ENCODE measurements around the gene TPSB2.
"Not testable (repeated sequence)": the region's sequence is repeated elsewhere in the genome, so short reads cannot be mapped to it uniquely, and the experiment has no call there.

Gene TPSB2

DNA sequence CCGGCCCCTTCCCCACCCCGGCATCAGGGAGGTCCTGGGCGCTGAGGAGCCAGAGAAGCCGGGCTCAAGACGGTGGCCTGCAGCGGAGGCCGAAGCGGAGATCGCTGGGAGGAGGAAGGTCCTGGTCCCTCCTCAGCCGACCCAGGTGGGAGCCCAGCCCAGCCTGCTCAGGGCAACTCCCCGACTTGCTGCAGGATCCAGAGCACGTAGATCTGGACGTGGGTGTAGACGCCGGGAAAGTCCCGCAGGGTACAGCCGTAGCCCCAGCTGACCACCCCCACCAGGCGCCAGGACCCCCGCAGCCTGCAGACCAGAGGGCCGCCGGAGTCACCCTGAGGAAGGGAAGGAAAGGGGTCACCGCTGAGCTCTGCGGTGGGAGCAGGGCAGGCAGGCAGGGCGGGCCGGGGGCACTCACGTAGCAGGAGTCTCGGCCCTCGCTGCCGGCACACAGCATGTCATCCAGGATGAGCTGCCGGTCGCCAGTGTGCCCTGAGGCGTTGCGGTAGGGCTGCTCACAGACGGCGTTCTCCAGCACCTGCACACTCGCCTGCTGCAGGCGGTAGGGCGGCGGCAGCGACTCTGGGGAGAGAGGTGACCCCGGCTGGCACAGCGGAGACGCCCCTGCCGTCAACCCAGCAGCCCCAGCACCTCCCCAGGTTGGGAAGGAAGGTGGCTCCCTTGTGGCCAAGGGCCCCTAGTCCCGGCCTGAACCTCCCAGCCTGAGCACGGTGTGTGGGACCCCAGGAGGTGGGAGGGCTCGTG is 31.3 kb upstream of the TPSB2 start:
- no peak for DNase-seq (ENCODE audit: low read depth, low spot score)

DNA sequence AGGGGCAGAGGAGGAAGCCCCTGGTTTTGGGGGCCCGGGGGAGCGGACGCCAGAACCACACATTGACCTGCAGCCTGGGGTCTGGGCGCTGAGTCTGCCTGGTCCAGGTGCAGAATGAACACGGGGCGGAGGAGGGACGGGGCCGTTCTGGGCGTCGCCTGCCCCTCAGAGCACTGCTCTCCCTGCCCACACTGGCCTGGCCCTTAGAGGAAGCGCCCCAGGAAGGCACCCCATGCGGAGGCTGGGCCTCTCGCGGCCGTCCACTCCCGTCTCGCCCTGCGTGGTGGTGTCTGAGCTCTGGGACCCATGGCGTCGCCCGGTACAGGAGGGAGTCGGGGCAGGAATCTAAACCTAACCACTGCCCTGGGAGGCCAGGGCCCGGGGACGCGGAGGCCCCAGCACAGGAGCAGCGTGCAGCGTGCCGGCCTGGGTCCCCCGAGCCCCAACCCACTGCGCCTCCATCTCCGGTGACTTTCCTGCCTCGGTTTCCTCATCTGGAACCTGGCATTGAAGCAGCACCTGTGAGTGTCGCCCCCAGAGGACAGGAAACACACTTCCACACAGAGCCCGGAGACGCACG is 30.2 kb upstream of the TPSB2 start:
- no peak for DNase-seq (ENCODE audit: low read depth, low spot score)

DNA sequence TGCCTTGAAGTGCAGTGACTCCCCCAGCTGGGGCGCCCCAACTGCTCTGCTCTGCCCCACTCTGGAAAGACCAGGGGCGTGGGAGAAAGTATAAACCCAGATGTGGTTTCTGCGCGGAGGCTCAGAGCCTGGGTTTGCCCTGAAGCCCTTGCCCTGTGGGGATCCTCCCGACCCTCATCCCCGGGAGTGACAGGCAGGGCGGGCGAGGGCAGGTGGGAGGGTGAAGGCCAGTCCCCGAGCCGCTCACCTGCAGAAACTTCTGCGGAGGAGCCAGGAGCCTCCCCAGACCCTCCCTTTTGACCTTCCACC is 29.7 kb upstream of the TPSB2 start:
- DNase-seq (ENCODE audit: low read depth, low spot score), result no peak

DNA sequence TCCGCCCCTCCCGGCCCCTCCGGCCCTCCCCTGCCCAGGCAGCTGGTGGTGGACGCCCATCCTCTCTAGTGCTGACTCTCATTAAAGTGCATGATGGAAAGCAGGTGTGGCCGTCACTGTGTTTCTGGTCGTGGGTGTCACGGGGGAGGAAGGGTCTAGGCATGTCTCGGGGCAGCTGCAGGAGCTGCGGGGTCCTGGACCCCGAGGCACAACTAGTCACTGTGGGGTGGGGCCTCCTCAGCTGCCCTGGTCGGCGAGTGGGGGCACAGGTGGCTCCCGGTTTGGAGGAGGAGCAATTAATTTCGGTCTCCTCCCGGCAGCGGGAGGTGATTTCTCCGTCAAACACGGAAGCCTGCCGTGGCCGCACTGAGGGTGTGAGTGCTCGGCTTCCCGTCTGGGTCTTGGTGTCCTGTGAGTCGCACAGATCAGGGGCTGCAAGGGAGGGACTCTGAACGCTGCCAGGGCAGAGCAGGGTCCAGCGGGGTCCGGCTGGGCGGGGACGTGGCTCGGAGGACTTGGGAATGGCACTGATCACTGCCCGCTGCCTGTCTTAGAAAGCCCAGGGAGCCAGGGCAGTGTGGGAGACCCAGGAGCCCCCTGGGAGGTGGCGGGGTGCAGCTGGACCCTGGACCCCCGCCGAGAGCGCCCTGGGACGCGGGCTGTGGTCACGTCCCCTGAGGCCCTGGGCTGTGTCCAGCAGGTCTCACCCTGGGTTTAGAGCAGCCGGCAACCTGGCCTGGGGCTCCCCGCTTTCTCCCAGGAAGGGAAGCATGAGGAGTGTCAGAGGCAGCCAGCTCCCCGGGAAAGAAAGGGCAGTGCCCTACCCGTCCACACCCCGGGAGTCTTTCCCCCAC is 29.1 kb upstream of the TPSB2 start:
- DNase-seq (ENCODE audit: low read depth, low spot score), result no peak

DNA sequence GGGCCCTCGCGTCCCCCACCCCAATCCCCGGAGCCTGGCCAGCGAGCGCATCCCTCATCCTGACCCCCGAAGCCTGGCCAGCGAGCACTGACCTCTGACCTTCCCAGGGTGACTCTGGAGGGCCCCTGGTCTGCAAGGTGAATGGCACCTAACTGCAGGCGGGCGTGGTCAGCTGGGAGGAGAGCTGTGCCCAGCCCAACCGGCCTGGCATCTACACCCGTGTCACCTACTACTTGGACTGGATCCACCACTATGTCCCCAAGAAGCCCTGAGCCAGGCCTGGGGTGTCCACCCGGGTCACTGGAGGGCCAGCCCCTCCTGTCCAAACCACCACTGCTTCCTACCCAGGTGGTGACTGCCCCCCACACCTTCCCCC is 28.2 kb upstream of the TPSB2 start:
- no peak for DNase-seq (ENCODE audit: low read depth, low spot score)

DNA sequence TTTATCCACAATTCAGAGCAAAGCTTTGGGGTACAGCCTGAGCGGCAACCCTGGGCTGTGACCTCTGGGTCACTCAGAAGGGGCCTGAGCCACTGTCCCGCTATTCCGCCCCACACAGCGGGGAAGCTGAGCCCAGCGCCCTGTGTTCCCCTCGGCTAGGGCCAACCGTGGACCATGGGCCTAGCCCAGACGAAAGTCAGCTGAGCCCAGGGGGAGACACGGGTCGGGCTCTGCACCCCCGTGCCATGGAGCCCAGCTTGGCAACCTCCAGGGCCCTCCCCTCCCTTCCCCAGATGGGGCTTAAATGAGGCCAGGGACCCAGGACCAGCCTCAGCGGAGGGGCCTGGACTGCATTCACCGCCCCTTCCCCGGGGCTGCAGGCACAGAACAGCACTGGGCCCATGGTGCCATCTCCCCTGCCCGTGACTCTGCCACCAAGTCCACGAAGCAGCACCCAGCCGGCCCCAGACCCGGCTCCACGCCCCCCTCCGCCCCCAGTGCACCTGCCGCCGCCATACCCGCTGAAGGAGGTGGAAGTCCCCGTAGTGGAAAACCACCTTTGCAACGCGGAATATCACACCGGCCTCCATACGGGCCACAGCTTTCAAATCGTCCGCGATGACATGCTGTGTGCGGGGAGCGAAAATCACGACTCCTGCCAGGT is 27.7 kb upstream of the TPSB2 start:
- no peak for DNase-seq (ENCODE audit: low read depth, low spot score)

DNA sequence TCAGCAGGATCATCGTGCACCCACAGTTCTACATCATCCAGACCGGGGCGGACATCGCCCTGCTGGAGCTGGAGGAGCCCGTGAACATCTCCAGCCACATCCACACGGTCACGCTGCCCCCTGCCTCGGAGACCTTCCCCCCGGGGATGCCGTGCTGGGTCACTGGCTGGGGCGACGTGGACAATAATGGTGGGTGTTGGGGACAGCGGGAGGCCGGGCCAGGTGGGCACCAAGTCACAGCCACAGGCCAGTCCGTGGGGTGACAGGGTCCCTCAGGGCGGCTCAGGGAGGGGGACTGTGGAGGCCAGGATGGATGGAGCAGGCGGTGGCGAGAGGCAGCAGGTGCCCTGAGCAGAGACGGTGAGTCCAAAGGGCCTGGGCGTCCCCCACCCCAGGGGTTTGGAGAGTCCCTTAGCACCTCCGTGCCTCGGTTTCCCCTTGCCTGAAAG is 26.9 kb upstream of the TPSB2 start:
- no peak for DNase-seq (ENCODE audit: low read depth, low spot score)

DNA sequence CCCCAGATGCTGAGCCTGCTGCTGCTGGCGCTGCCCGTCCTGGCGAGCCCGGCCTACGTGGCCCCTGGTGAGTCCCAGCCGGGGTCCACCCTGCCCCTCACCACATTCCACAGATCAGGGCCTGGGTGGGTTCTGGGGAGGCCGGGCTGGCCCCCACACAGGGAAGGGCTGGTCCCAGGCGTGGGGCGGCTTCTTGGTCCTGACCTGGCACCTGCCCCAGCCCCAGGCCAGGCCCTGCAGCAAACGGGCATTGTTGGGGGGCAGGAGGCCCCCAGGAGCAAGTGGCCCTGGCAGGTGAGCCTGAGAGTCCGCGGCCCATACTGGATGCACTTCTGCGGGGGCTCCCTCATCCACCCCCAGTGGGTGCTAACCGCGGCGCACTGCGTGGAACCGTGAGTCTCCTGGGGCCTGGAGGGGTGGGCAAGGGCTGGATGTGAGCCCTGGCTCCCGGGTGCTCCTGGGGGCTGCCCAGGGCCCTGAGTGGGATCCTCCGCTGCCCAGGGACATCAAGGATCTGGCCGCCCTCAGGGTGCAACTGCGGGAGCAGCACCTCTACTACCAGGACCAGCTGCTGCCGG is 26.4 kb upstream of the TPSB2 start:
- DNase-seq (ENCODE audit: low read depth, low spot score), result not testable (repeated sequence)

DNA sequence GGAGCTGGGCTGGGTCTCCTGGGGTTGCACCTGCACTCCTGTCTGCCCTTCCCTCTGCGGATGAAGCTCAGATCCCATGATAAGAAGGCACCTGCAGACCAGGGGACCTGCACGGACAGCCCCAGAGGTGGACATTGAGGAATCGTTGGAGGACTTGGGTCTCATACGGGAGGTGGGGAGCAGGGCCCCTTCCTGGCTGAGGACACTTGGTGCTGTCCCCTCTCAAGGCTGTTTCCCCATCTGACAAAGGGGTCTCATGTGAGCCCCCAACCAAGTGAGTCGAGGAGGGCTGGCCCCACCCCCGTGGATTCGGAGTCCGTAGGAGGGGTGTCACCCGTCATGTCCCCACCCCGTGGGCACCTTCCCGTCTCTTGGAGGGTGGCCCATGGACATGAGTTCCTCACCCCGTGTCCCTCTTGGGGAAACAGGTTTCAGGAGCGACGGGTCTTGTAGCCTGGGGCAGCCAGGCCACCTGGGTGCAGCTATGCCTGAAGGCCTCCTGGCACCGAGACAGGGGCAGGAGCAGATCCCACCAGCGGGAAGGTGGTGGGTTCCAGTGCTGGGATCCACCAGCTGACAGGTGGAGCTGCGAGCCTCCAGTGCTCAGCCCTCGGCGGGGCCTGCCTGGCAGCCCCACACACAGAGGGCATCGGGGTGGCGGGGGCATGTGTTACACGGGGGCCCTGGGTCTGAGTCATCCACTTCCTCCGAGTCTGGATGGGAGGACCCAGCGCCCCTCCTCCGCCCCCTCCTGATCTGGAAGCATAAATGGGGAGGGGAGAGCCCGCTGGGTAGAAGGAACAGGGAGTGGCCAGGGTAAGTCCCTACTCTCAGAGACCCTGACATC is 25.5 kb upstream of the TPSB2 start, which contains the start of gene TPSD1:
Gene TPSD1 (plus strand): TSS at position 794 of the 847 bp plus-strand sequence. CDS start 212 bp downstream, outside the sequence.
- DNase-seq (ENCODE audit: low read depth, low spot score), result not testable (repeated sequence)

DNA sequence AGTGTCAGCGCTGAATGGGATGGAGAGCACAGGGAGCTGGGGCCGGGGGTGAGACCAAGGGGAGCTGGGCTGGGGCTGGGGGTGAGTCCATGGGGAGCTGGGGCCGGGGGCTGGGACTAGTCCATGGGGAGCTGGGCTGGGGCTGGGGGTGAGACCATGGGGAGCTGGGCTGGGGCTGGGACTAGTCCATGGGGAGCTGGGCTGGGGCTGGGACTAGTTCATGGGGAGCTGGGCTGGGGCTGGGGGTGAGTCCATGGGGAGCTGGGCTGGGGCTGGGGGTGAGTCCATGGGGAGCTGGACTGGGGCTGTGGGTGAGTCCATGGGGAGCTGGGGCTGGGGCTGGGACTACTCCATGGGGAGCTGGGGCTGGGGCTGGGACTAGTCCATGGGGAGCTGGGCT is 24.8 kb upstream of the TPSB2 start:
- not testable (repeated sequence) for DNase-seq (ENCODE audit: low read depth, low spot score)

DNA sequence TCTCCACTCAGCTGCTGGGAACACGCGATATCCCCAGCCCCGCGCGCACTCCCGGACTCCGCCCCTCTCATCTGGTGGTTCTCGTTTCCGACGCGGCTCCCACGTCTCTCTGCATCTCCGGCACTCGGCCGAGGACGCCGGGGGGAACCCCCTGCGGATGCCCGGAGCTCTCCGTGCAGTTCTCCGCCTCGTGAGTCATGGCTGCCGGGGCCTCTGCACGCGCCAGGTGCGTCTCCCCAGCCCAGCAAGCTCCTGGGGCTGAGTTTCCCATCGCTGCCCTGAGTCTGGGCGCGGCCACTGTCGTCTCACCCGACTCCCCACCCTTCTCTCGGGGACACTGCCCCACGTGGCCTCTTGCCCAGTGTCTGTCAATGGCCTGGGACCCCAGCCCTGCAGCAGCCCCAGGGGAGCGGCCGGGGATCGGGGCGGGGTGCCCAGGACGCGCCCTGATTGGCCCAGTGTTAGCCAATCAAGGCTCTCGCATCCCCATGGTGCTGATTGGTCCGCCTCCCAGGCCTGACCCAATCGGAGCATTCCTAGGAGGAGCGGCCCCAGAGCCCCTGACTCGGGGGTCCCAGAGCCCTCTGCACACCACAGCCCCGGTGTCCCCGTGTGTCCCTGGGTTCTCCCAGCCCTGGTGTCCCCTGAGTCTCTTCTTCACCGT is 23.8 kb upstream of the TPSB2 start:
- not testable (repeated sequence) for DNase-seq (ENCODE audit: low read depth, low spot score)

DNA sequence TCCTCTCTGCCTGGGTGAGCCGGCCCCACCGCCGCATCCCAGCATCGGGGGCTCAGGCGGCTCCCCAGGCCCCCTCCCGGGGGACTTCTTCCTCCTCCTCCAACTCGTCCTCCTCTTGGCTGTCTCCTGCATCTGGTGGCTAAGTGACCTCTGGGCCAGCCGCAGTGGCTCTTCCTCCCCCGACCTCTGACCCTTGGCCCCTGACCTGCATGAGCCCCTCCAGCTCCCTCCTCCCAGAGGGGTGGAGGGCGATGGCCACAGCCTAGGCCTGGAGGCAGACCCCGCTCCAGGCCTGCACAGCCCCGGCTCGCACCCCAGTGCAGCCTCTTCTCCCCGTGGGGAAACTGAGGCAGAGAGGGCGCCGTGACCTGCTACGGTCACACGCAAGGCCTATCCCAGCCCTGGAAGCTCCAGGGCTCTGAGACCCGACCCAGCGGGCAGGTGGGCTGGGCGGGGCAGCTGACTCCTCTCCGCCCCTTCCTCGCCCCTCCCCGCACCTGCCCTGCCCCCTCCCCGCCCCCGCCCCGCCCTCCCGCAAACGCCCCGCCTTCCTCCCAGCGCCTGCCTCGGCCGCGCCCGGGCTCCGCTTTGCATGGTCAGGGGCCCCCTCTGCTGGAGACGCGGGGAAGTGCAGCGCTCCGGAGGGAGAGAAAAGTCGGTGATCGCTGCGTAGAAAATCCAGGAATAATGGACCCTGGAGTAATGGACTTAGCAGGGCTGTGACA is 19.2 kb upstream of the TPSB2 start:
- not testable (repeated sequence) for DNase-seq (ENCODE audit: low read depth, low spot score)

DNA sequence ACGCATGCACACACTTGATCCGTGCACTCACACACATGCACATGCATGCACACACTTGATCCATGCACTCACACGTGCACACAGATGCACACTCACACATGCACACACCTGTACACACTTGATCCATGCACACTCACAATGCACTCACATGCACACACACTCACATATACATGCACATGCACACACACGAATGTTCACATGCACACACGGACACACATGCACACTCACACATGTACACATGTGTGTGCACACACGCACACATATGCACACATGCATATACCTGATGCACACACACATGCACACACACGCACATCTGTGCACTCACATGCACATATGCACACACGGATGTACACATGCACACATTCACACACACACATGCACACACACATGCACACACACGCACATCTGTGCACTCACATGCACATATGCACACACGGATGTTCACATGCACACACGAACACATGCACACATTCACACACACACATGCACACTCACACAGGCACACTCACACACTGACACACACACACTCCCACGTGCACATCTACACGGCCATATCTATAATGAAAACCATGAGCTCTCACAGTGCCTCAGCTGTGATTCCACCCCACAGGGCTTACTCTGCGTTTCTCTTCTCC is 18.0 kb upstream of the TPSB2 start:
- DNase-seq (ENCODE audit: low read depth, low spot score), result not testable (repeated sequence)

DNA sequence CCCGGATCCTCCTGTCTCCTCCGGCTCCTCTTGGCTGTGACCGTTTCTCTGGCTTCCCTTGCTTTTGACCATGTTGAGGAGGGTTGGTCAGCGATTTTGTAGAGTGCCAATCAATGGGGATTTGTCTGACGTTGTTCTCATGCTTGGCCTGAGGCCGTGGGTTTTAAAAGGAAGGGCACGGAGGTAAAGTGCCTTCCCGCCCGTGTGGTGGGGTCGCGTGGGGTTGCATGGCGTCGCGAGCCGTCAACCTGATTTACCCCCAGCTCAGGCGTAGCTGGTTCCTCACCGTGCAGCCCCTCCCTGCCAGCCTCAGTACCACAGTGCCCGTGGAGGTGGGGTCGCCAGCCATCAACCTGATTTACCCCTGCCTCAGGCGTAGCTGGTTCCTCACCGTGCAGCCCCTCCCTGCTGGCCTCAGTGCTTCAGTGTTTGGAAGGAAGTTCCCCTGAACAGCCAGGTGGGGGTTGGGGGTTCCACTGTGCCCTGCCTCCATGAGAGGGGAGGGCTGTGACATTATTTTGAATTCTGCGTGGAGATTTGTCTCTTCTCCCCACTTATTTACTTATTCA is 15.6 kb upstream of the TPSB2 start:
- no peak for DNase-seq (ENCODE audit: low read depth, low spot score)

DNA sequence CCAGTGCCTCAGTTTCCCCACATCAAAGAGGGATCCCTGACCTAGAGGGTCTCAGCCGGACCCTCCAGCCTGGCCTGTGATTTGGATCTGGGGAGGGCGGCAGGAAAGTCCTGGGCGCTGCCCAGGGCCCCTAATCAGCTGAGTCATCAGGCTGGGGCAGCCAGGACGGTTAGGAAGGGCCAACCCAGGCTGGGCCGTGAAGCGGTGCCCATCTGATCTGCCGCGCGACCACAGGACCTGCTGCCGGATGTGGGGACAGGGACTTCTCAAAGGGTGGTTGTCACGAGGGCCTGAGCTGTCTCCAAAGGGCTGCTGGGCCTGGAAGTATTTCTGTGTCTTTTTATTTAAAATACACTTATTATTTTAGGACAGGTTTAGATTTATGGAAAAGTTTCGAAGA is 14.9 kb upstream of the TPSB2 start:
- DNase-seq (ENCODE audit: low read depth, low spot score), result no peak

DNA sequence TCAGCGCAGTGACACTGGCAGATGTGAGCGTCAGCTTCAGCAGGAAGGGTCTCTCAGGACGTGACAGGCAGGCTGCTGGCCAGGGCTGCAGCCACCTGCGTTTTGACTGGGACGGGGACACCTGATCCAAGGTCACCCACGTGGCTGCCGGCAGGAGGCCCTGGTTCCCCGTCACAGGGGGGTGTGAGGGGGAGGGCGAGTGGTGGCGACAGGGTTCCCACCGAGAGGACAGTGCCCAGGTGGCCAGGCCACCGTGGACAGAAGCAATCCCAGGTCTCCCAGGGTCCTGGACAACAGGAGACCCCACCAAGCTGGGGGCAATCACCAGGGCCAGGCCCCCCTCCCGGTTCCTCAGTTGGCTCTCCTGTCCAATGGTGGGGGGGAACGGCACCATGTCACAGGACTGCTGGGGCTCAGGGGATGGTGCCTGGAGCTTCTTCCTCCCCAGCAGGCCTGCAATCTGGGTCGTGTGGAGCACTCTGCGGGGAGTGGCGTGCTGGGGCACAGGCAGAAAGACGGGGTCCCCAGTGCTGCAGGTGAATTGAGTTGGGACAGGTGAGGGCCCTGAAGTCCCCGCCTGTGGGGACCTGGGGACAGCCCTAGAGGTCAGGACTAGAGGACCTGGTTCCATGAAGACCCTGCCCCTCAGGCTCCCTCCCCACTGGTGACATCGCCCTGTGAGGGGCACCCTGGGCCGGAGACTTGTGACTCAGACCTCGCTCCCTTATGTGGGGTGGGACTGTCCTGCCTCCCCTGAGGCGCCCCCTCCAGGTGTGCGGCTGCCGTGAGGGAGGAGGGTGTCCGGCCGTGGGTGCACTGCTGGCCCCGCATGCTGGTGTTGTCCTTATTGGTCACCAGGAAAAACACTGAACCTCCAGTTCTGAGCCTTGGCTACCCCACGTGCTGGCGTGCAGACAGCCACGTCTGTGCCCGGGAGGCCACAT is 14.2 kb upstream of the TPSB2 start:
- not testable (repeated sequence) for DNase-seq (ENCODE audit: low read depth, low spot score)

DNA sequence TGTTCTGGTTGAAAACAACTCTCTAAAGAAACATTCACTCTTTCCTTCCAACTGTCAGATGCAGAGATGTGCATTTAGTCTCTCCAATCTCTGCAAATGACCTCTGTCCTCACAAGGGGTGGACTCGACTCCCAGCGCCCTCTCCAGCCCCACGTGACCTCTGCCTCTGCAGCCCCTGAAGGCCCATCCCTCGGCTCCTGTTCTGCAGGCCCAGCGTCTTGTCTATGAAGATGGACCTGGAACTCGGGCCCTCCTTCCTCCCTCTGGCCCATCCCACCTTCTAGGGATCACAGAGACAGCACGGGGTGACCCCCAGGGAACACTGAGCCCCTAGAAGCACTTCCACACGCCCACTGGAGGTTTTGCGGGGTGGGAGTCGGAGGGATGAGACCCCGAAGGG is 13.4 kb upstream of the TPSB2 start:
- not testable (repeated sequence) for DNase-seq (ENCODE audit: low read depth, low spot score)
